ENCODE data around the gene LDLR.
"Not testable (repeated sequence)": the region's sequence is repeated elsewhere in the genome, so short reads cannot be mapped to it uniquely, and the experiment has no call there.

Gene LDLR

DNA sequence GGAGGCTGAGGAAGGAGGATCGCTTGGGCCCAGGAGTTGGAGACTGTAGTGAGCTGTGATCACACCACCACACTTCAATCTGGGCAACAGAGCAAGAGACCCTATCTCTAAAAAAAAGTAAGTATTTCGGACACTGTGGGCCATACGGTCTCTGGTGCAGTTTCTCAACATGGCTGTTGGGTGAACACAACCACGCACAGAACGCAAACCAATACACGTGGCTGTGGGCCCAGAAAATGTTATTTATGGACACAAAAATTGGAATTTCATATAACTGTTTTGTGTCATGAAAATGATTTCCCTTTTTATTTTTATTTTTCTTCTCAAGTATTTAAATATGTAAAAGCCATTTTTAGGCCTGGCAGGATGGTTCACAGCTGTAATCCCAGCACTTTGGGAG, 19.5 kb downstream of the LDLR start:
- H3K4me3 ChIP-seq (ENCODE audit: low read length) = no peak overlapping the region
- DNase-seq (ENCODE audit: low read depth) = no peak
- peaks cover 95% of the 10 kb centered on the region for H3K36me3 ChIP-seq (ENCODE audit: control insufficient read depth, insufficient read depth, low read length, severe bottlenecking)
- no peaks in the 10 kb centered on the region for H3K9me3 ChIP-seq (ENCODE audit: control insufficient read depth, low read length)
- H3K27me3 ChIP-seq (replicated peaks; ENCODE audit: control insufficient read depth, insufficient read depth, low read length) = no peaks in the 10 kb centered on the region
- H3K9ac ChIP-seq (ENCODE audit: low read length) = no peak overlapping the region
- no peaks in the 10 kb centered on the region for H3K4me1 ChIP-seq (ENCODE audit: control insufficient read depth, insufficient read depth, low read length)

DNA sequence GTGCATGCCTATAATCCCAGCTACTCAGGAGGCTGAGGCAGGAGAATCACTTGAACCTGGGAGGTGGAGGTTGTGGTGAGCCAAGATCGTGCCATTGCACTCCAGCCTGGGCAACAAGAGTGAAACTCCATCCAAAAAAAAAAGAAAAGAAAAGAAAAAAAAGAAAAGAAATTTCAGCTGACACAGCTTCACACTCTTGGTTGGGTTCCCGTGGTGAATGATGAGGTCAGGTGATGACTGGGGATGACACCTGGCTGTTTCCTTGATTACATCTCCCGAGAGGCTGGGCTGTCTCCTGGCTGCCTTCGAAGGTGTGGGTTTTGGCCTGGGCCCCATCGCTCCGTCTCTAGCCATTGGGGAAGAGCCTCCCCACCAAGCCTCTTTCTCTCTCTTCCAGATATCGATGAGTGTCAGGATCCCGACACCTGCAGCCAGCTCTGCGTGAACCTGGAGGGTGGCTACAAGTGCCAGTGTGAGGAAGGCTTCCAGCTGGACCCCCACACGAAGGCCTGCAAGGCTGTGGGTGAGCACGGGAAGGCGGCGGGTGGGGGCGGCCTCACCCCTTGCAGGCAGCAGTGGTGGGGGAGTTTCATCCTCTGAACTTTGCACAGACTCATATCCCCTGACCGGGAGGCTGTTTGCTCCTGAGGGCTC, 22.0 kb downstream of the LDLR start:
- Histone ChIP-seq H3K9ac (ENCODE audit: low read length) (no peak overlapping the region), H3K9me3 (ENCODE audit: control insufficient read depth, low read length) (no peaks in the 10 kb centered on the region), H3K27me3 (replicated peaks; ENCODE audit: control insufficient read depth, insufficient read depth, low read length) (no peaks in the 10 kb centered on the region), H3K4me1 (ENCODE audit: control insufficient read depth, insufficient read depth, low read length) (no peaks in the 10 kb centered on the region), H3K36me3 (ENCODE audit: control insufficient read depth, insufficient read depth, low read length, severe bottlenecking) (peaks cover 95% of the 10 kb centered on the region), H3K4me3 (ENCODE audit: low read length) (no peak overlapping the region)
- DNase-seq (ENCODE audit: low read depth) = no peak

DNA sequence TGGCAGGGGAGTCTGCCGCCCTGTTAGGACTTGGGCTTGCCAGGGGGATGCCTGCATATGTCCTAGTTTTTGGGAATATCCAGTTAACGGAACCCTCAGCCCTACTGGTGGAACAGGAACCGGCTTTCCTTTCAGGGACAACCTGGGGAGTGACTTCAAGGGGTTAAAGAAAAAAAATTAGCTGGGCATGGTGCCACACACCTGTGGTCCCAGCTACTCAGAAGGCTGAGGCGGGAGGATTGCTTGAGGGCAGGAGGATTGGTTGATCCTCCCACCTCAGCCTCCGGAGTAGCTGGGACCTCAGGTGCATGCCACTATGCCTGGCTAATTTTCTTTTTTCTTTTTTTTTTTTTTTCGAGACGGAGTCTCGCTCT, 22.5 kb downstream of the LDLR start:
- Histone ChIP-seq H3K9me3 (ENCODE audit: control insufficient read depth, low read length) (no peaks in the 10 kb centered on the region), H3K36me3 (ENCODE audit: control insufficient read depth, insufficient read depth, low read length, severe bottlenecking) (peaks cover 95% of the 10 kb centered on the region), H3K27me3 (replicated peaks; ENCODE audit: control insufficient read depth, insufficient read depth, low read length) (no peaks in the 10 kb centered on the region), H3K4me3 (ENCODE audit: low read length) (no peak overlapping the region), H3K9ac (ENCODE audit: low read length) (no peak overlapping the region), H3K4me1 (ENCODE audit: control insufficient read depth, insufficient read depth, low read length) (no peaks in the 10 kb centered on the region)
- DNase-seq (ENCODE audit: low read depth) = no peak

DNA sequence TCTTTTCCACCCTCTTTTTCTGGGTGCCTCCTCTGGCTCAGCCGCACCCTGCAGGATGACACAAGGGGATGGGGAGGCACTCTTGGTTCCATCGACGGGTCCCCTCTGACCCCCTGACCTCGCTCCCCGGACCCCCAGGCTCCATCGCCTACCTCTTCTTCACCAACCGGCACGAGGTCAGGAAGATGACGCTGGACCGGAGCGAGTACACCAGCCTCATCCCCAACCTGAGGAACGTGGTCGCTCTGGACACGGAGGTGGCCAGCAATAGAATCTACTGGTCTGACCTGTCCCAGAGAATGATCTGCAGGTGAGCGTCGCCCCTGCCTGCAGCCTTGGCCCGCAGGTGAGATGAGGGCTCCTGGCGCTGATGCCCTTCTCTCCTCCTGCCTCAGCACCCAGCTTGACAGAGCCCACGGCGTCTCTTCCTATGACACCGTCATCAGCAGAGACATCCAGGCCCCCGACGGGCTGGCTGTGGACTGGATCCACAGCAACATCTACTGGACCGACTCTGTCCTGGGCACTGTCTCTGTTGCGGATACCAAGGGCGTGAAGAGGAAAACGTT, 24.0 kb downstream of the LDLR start:
- no peaks in the 10 kb centered on the region for H3K4me1 ChIP-seq (ENCODE audit: control insufficient read depth, insufficient read depth, low read length)
- no peak for DNase-seq (ENCODE audit: low read depth)
- no peaks in the 10 kb centered on the region for H3K9me3 ChIP-seq (ENCODE audit: control insufficient read depth, low read length)
- no peak overlapping the region for H3K4me3 ChIP-seq (ENCODE audit: low read length)
- H3K36me3 ChIP-seq (ENCODE audit: control insufficient read depth, insufficient read depth, low read length, severe bottlenecking) = peaks cover 99% of the 10 kb centered on the region
- H3K9ac ChIP-seq (ENCODE audit: low read length) = no peak overlapping the region
- H3K27me3 ChIP-seq (replicated peaks; ENCODE audit: control insufficient read depth, insufficient read depth, low read length) = no peaks in the 10 kb centered on the region

DNA sequence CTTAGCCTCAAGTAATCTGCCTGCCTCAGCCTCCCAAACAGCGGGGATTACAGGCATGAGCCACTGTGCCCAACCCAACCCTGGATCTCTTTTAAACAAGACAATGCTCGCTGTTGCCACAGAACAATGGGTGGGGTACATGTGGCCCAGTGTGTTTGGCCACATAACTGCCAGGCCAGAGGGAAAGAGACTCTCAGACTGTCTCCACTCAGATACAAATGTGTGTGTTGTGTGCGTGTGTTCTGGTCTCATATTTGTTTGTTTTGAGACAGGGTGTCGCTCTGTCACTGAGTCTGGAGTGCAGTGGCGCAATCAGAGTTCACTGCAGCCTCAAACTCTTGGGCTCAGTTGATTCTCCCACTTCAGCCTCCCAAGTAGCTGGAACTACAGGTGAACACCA, 25.8 kb downstream of the LDLR start:
- H3K4me3 ChIP-seq (ENCODE audit: low read length) = no peak overlapping the region
- no peaks in the 10 kb centered on the region for H3K27me3 ChIP-seq (replicated peaks; ENCODE audit: control insufficient read depth, insufficient read depth, low read length)
- no peaks in the 10 kb centered on the region for H3K4me1 ChIP-seq (ENCODE audit: control insufficient read depth, insufficient read depth, low read length)
- no peak overlapping the region for H3K9ac ChIP-seq (ENCODE audit: low read length)
- no peak for DNase-seq (ENCODE audit: low read depth)
- H3K9me3 ChIP-seq (ENCODE audit: control insufficient read depth, low read length) = no peaks in the 10 kb centered on the region
- peaks cover 98% of the 10 kb centered on the region for H3K36me3 ChIP-seq (ENCODE audit: control insufficient read depth, insufficient read depth, low read length, severe bottlenecking)

DNA sequence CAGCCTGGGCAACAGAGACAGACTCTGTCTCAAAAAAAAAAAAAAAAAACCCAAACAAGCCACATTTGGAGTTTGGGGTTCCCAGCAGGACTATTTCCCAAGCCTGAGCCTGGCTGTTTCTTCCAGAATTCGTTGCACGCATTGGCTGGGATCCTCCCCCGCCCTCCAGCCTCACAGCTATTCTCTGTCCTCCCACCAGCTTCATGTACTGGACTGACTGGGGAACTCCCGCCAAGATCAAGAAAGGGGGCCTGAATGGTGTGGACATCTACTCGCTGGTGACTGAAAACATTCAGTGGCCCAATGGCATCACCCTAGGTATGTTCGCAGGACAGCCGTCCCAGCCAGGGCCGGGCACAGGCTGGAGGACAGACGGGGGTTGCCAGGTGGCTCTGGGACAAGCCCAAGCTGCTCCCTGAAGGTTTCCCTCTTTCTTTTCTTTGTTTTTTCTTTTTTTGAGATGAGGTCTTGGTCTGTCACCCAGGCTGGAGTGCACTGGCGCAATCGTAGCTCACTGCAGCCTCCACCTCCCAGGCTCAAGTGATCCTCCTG, 26.7 kb downstream of the LDLR start:
- Histone ChIP-seq H3K9ac (ENCODE audit: low read length) (no peak overlapping the region), H3K36me3 (ENCODE audit: control insufficient read depth, insufficient read depth, low read length, severe bottlenecking) (peaks cover 98% of the 10 kb centered on the region), H3K27me3 (replicated peaks; ENCODE audit: control insufficient read depth, insufficient read depth, low read length) (no peaks in the 10 kb centered on the region)

DNA sequence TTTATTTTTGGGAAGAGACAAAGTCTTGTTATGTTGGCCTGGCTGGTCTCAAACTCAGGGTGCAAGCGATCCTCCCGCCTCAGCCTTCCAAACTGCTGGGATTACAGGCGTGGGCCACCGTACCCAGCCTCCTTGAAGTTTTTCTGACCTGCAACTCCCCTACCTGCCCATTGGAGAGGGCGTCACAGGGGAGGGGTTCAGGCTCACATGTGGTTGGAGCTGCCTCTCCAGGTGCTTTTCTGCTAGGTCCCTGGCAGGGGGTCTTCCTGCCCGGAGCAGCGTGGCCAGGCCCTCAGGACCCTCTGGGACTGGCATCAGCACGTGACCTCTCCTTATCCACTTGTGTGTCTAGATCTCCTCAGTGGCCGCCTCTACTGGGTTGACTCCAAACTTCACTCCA, 27.2 kb downstream of the LDLR start:
- DNase-seq (ENCODE audit: low read depth) = no peak
- H3K9me3 ChIP-seq (ENCODE audit: control insufficient read depth, low read length) = no peaks in the 10 kb centered on the region
- no peak overlapping the region for H3K9ac ChIP-seq (ENCODE audit: low read length)
- no peak overlapping the region for H3K4me3 ChIP-seq (ENCODE audit: low read length)
- no peaks in the 10 kb centered on the region for H3K27me3 ChIP-seq (replicated peaks; ENCODE audit: control insufficient read depth, insufficient read depth, low read length)
- peaks cover 97% of the 10 kb centered on the region for H3K36me3 ChIP-seq (ENCODE audit: control insufficient read depth, insufficient read depth, low read length, severe bottlenecking)
- no peaks in the 10 kb centered on the region for H3K4me1 ChIP-seq (ENCODE audit: control insufficient read depth, insufficient read depth, low read length)

More for the DNA sequence above, 26.7 kb downstream of the LDLR start:
- no peak overlapping the region for H3K4me3 ChIP-seq (ENCODE audit: low read length)
- H3K9me3 ChIP-seq (ENCODE audit: control insufficient read depth, low read length) = no peaks in the 10 kb centered on the region
- no peaks in the 10 kb centered on the region for H3K4me1 ChIP-seq (ENCODE audit: control insufficient read depth, insufficient read depth, low read length)
- DNase-seq (ENCODE audit: low read depth) = no peak

DNA sequence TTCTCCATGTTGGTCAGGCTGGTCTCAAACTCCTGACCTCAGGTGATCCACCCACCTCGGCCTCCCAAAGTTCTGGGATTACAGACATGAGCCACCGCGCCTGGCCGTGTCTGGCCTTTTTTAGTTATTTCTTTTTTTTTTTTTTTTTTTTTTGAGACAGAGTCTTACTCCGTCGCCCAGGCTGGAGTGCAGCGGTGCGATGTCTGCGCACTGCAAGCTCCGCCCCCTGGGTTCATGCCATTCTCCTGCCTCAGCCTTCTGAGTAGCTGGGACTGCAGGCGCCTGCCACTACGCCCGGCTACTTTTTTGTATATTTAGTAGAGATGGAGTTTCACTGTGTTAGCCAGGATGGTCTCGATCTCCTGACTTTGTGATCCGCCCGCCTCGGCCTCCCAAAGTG, 32.7 kb downstream of the LDLR start:
- H3K36me3 ChIP-seq (ENCODE audit: control insufficient read depth, insufficient read depth, low read length, severe bottlenecking) = peaks cover 89% of the 10 kb centered on the region
- H3K4me3 ChIP-seq (ENCODE audit: low read length); H3K27me3 ChIP-seq (replicated peaks; ENCODE audit: control insufficient read depth, insufficient read depth, low read length); H3K9ac ChIP-seq (ENCODE audit: low read length); H3K4me1 ChIP-seq (ENCODE audit: control insufficient read depth, insufficient read depth, low read length); DNase-seq (ENCODE audit: low read depth); H3K9me3 ChIP-seq (ENCODE audit: control insufficient read depth, low read length): not testable (repeated sequence)

DNA sequence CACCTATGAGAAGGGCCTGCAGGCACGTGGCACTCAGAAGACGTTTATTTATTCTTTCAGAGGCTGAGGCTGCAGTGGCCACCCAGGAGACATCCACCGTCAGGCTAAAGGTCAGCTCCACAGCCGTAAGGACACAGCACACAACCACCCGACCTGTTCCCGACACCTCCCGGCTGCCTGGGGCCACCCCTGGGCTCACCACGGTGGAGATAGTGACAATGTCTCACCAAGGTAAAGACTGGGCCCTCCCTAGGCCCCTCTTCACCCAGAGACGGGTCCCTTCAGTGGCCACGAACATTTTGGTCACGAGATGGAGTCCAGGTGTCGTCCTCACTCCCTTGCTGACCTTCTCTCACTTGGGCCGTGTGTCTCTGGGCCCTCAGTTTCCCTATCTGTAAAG, 33.9 kb downstream of the LDLR start:
- Histone ChIP-seq H3K9me3 (ENCODE audit: control insufficient read depth, low read length) (no peaks in the 10 kb centered on the region), H3K9ac (ENCODE audit: low read length) (no peak overlapping the region), H3K4me3 (ENCODE audit: low read length) (no peak overlapping the region), H3K36me3 (ENCODE audit: control insufficient read depth, insufficient read depth, low read length, severe bottlenecking) (peaks cover 88% of the 10 kb centered on the region), H3K27me3 (replicated peaks; ENCODE audit: control insufficient read depth, insufficient read depth, low read length) (no peaks in the 10 kb centered on the region), H3K4me1 (ENCODE audit: control insufficient read depth, insufficient read depth, low read length) (no peaks in the 10 kb centered on the region)
- DNase-seq (ENCODE audit: low read depth) = no peak

DNA sequence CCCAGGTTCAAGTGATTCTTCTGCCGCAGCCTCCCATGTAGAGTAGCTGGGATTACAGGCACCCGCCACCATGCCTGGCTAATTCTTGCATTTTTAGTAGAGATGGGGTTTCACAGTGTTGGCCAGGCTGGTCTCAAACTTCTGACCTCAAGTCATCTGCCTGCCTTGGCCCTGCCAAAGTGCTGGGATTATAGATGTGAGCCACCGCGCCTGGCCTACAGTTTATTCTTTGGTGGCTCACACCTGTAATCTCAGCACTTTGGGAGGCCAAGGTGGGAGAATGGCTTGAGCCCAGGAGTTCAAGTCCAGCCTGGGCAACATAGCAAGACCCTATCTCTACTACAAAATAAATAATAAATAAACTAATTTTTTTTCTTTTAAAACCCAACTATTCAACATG, 34.9 kb downstream of the LDLR start:
- H3K4me1 ChIP-seq (ENCODE audit: control insufficient read depth, insufficient read depth, low read length); H3K9ac ChIP-seq (ENCODE audit: low read length); H3K27me3 ChIP-seq (replicated peaks; ENCODE audit: control insufficient read depth, insufficient read depth, low read length); H3K4me3 ChIP-seq (ENCODE audit: low read length); H3K9me3 ChIP-seq (ENCODE audit: control insufficient read depth, low read length); DNase-seq (ENCODE audit: low read depth): not testable (repeated sequence)
- H3K36me3 ChIP-seq (ENCODE audit: control insufficient read depth, insufficient read depth, low read length, severe bottlenecking) = peaks cover 89% of the 10 kb centered on the region

DNA sequence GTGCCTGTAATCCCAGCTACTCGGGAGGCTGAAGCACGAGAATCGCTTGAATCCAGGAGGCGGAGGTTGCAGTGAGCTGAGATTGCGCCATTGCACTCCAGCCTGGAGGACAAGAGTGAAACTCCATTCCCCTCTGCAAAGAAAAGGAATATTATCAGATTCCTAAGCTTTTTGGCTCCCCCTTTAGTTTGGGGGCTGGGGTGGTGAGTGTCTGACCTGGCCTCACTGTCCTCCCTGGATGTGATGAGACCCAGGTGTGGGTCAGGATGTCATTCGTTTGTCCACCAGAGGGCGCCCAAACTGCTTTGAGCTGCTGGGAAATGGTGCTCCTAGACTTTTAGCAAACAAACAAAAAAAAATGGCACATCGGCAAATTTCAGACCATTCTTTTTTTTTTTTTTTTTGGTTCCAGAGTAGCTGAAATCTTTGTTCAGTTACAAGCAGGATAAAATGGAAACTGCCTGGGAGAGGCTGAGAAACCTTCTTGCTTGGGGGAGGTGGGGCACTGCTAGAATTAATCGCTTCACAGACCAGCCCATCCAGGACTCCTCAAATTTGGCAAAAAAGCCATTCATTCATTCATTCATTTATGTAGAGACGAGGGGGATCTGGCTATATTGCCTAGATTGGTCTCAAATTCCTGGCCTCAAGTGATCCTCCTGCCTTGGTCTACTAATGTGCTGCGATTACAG, 36.9 kb downstream of the LDLR start:
- no peaks in the 10 kb centered on the region for H3K9me3 ChIP-seq (ENCODE audit: control insufficient read depth, low read length)
- H3K4me3 ChIP-seq (ENCODE audit: low read length) = no peak overlapping the region
- no peak overlapping the region for H3K9ac ChIP-seq (ENCODE audit: low read length)
- peaks cover 89% of the 10 kb centered on the region for H3K36me3 ChIP-seq (ENCODE audit: control insufficient read depth, insufficient read depth, low read length, severe bottlenecking)
- H3K27me3 ChIP-seq (replicated peaks; ENCODE audit: control insufficient read depth, insufficient read depth, low read length) = no peaks in the 10 kb centered on the region
- DNase-seq (ENCODE audit: low read depth) = peak; percentile 90
- peaks cover 3% of the 10 kb centered on the region for H3K4me1 ChIP-seq (ENCODE audit: control insufficient read depth, insufficient read depth, low read length)

Data from adipocyte (in vitro differentiated cells).